Loucy (cell line): ENCODE measurements around the gene RUNX2.

Experiments
- H2AFZ ChIP-seq: fragments of 200-600 bp; sonication (generic); 2 replicates; pipeline ENCODE4 v1.6.0; 2016; ENCODE audit warnings: antibody characterized with exemption, mild to moderate bottlenecking, low read length, moderate library complexity
- H3F3A ChIP-seq: fragments of 200-600 bp; 2 replicates; pipeline ENCODE4 v1.6.0; 2016; ENCODE audit warnings: antibody characterized with exemption, low read depth, mild to moderate bottlenecking
- H3K27me3 ChIP-seq: fragments of 200-600 bp; sonication (generic); 2 replicates; pipeline ENCODE4 v1.6.1; 2014; ENCODE audit warnings: low read length, mild to moderate bottlenecking; ENCODE audit not compliant: insufficient read depth, poor library complexity, severe bottlenecking
- H3K36me3 ChIP-seq: fragments of 200-600 bp; sonication (generic); 2 replicates; pipeline ENCODE4 v1.6.1; 2016; ENCODE audit warnings: low read length; ENCODE audit not compliant: insufficient read depth
- H3K4me1 ChIP-seq: fragments of 200-600 bp; sonication (generic); 2 replicates; pipeline ENCODE4 v1.5.1; 2014; ENCODE audit warnings: low read length, mild to moderate bottlenecking; ENCODE audit not compliant: insufficient read depth, poor library complexity, severe bottlenecking
- H3K4me2 ChIP-seq: fragments of 200-600 bp; sonication (generic); 2 replicates; pipeline ENCODE4 v1.6.0; 2014; ENCODE audit warnings: antibody characterized with exemption, low read length, low read depth, mild to moderate bottlenecking; ENCODE audit not compliant: poor library complexity, severe bottlenecking
- H3K4me3 ChIP-seq: fragments of 200-600 bp; sonication (generic); 2 replicates; pipeline ENCODE4 v1.5.1; 2014; ENCODE audit warnings: low read length, mild to moderate bottlenecking, mixed read lengths; ENCODE audit not compliant: poor library complexity, severe bottlenecking
- H3K79me2 ChIP-seq: fragments of 200-600 bp; sonication (generic); 2 replicates; pipeline ENCODE4 v1.6.1; 2014; ENCODE audit warnings: low read length; ENCODE audit not compliant: insufficient read depth
- H3K9ac ChIP-seq: fragments of 200-600 bp; sonication (generic); 2 replicates; pipeline ENCODE4 v1.6.0; 2014; ENCODE audit warnings: mild to moderate bottlenecking, low read depth, low read length, moderate library complexity; ENCODE audit not compliant: poor library complexity, severe bottlenecking
- H3K9me2 ChIP-seq: fragments of 200-600 bp; sonication (generic); replicated peaks from 2 replicates; pipeline ENCODE4 v1.6.1; 2016; ENCODE audit warnings: low read depth, low read length, mixed read lengths
- H3K9me3 ChIP-seq: fragments of 200-600 bp; sonication (generic); 2 replicates; pipeline ENCODE4 v1.6.1; 2014; ENCODE audit warnings: mild to moderate bottlenecking, antibody characterized with exemption, low read length, low read depth; ENCODE audit not compliant: insufficient read depth
- H4K20me1 ChIP-seq: fragments of 200-600 bp; sonication (generic); 2 replicates; pipeline ENCODE4 v1.6.0; 2014; ENCODE audit warnings: antibody characterized with exemption, low read length, mild to moderate bottlenecking; ENCODE audit not compliant: insufficient read depth, poor library complexity, severe bottlenecking
- EZH2phosphoT487 ChIP-seq: fragments of 200-600 bp; IDR thresholded peaks from 2 replicates; pipeline ENCODE4 v1.6.1; 2018; ENCODE audit warnings: antibody characterized with exemption, mild to moderate bottlenecking, moderate library complexity, borderline replicate concordance
- TF ChIP-seq, protein P1 (sequence below): fragments of 200-600 bp; sonication (generic); conservative IDR thresholded peaks from 2 replicates; pipeline ENCODE4 v1.5.1; 2014; ENCODE audit warnings: mild to moderate bottlenecking, antibody characterized with exemption, low read length

The RUNX2 gene

GRCh38 chr6:45344900-45345299 lies 16.8 kb downstream of the RUNX2 start:
- peaks cover 10% of the 10 kb centered on the region; the same call in 1 of the 2 replicates for H3K79me2 ChIP-seq
- peaks cover 2% of the 10 kb centered on the region for H3K4me1 ChIP-seq
- H3K9me3 ChIP-seq: no peaks in the 10 kb centered on the region
- TF ChIP-seq EZH2phosphoT487: no peak
- TF ChIP-seq, protein P1, sequence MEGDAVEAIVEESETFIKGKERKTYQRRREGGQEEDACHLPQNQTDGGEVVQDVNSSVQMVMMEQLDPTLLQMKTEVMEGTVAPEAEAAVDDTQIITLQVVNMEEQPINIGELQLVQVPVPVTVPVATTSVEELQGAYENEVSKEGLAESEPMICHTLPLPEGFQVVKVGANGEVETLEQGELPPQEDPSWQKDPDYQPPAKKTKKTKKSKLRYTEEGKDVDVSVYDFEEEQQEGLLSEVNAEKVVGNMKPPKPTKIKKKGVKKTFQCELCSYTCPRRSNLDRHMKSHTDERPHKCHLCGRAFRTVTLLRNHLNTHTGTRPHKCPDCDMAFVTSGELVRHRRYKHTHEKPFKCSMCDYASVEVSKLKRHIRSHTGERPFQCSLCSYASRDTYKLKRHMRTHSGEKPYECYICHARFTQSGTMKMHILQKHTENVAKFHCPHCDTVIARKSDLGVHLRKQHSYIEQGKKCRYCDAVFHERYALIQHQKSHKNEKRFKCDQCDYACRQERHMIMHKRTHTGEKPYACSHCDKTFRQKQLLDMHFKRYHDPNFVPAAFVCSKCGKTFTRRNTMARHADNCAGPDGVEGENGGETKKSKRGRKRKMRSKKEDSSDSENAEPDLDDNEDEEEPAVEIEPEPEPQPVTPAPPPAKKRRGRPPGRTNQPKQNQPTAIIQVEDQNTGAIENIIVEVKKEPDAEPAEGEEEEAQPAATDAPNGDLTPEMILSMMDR: no peak
- H3F3A ChIP-seq: no peaks in the 10 kb centered on the region
- no peaks in the 10 kb centered on the region for H4K20me1 ChIP-seq
- no peak overlapping the region for H3K4me2 ChIP-seq
- no peak overlapping the region for H3K4me3 ChIP-seq
- H3K27me3 ChIP-seq: no peaks in the 10 kb centered on the region
- no peaks in the 10 kb centered on the region for H3K9me2 ChIP-seq
- H3K9ac ChIP-seq: no peak overlapping the region
- no peak overlapping the region for H2AFZ ChIP-seq
- no peaks in the 10 kb centered on the region for H3K36me3 ChIP-seq

- Histone ChIP-seq H3K9ac (no peak overlapping the region), H3K4me1 (peaks cover 27% of the 10 kb centered on the region), H3K4me2 (peak overlapping the region; percentile 12), H3K9me3 (no peaks in the 10 kb centered on the region), H4K20me1 (no peaks in the 10 kb centered on the region), H3K36me3 (no peaks in the 10 kb centered on the region), H3K9me2 (no peaks in the 10 kb centered on the region), H3K4me3 (no peak overlapping the region), H3F3A (no peaks in the 10 kb centered on the region), H2AFZ (no peak overlapping the region), H3K27me3 (no peaks in the 10 kb centered on the region), H3K79me2 (0 out of 2 replicates have a peak, but pooled peaks cover 6% of the 10 kb centered on the region)
- TF ChIP-seq, protein P1: no peak
- TF ChIP-seq EZH2phosphoT487: no peak
These were observed 22.1 kb downstream of the RUNX2 start for GRCh38 chr6:45350186-45350710.

DNA sequence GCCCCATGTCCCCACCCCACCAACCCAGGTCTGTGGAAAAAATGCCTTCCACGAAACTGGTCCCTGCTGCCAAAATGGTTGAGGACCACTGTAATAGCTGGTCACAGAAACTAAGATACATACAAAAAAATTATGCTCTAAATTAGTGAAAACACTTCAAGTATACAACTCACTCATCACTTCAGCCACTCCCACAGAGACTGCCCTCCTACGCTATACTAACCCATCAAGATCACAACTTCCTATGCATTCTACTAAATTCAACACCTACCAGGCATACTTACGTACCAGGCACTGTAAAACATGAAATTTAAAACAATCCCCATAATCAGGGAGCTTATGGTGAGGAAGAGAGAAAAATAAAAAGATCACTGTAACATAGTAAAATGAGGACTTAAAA lies 22.9 kb downstream of the RUNX2 start:
- no peaks in the 10 kb centered on the region for H3K27me3 ChIP-seq
- H2AFZ ChIP-seq: no peak overlapping the region
- H4K20me1 ChIP-seq: no peaks in the 10 kb centered on the region
- no peak overlapping the region for H3K9ac ChIP-seq
- H3K36me3 ChIP-seq: no peaks in the 10 kb centered on the region
- 0 out of 2 replicates have a peak, but pooled peaks cover 6% of the 10 kb centered on the region for H3K79me2 ChIP-seq
- peaks cover 27% of the 10 kb centered on the region for H3K4me1 ChIP-seq
- H3K9me3 ChIP-seq: no peaks in the 10 kb centered on the region
- no peaks in the 10 kb centered on the region for H3K9me2 ChIP-seq
- H3K4me2 ChIP-seq: peak overlapping the region; percentile 12
- H3K4me3 ChIP-seq: no peak overlapping the region
- H3F3A ChIP-seq: 0 out of 2 replicates have a peak, but pooled peaks cover 4% of the 10 kb centered on the region
- TF ChIP-seq, protein P1: no peak
- TF ChIP-seq EZH2phosphoT487: no peak
